H9 (cell line): ENCODE data around the gene CYB5RL. TPM values are rescaled to one million over a fixed set of nuclear protein-coding genes. Genes with fewer than 3 reads are reported as not detected.

Experiments used
- DNase-seq: peaks from one replicate; pipeline ENCODE4 v3.0.0-alpha.2; 2017
- H2AFZ ChIP-seq: one replicate; pipeline ENCODE4 v1.6.1; 2013; ENCODE audit warnings: mild to moderate bottlenecking, low read length, control low read depth, moderate library complexity
- H2AK5ac ChIP-seq: 2 replicates; pipeline ENCODE4 v1.6.1; 2013; ENCODE audit warnings: low read length, control low read depth, mixed read lengths; ENCODE audit not compliant: insufficient read length
- H2BK120ac ChIP-seq: one replicate; pipeline ENCODE4 v1.6.1; 2013; ENCODE audit warnings: low read depth, mild to moderate bottlenecking, low read length, control low read depth, inconsistent platforms; ENCODE audit not compliant: poor library complexity, severe bottlenecking
- H2BK12ac ChIP-seq: 2 replicates; pipeline ENCODE4 v1.6.1; 2013; ENCODE audit warnings: low read length, control low read depth, mixed read lengths, low read depth; ENCODE audit not compliant: insufficient read length
- H2BK15ac ChIP-seq: 2 replicates; pipeline ENCODE4 v1.6.1; 2013; ENCODE audit warnings: low read depth, low read length, control low read depth
- H2BK20ac ChIP-seq: one replicate; pipeline ENCODE4 v1.6.1; 2013; ENCODE audit warnings: low read depth, mild to moderate bottlenecking, low read length, control low read depth, inconsistent platforms; ENCODE audit not compliant: poor library complexity, severe bottlenecking
- H2BK5ac ChIP-seq: 2 replicates; pipeline ENCODE4 v1.6.1; 2013; ENCODE audit warnings: low read length, control low read depth, mixed read lengths; ENCODE audit not compliant: insufficient read length
- H3K14ac ChIP-seq: 2 replicates; pipeline ENCODE4 v1.6.1; 2013; ENCODE audit warnings: low read length, control low read depth; ENCODE audit not compliant: insufficient read depth
- H3K18ac ChIP-seq: 2 replicates; pipeline ENCODE4 v1.6.1; 2013; ENCODE audit warnings: low read depth, mild to moderate bottlenecking, mixed read lengths, low read length, control low read depth; ENCODE audit not compliant: insufficient read length
- H3K23ac ChIP-seq: 2 replicates; pipeline ENCODE4 v1.6.1; 2013; ENCODE audit warnings: low read length, control low read depth, mixed read lengths, low read depth; ENCODE audit not compliant: insufficient read length
- H3K23me2 ChIP-seq: 2 replicates; pipeline ENCODE4 v1.6.1; 2013; ENCODE audit warnings: low read depth, mild to moderate bottlenecking, mixed read lengths, low read length, control low read depth; ENCODE audit not compliant: insufficient read length, poor library complexity, severe bottlenecking
- H3K27ac ChIP-seq: 2 replicates; pipeline ENCODE4 v1.5.1; 2013; ENCODE audit warnings: low read length, control low read depth, mixed read lengths, low read depth; ENCODE audit not compliant: insufficient read length
- H3K27me3 ChIP-seq: 2 replicates; pipeline ENCODE4 v1.6.1; 2013; ENCODE audit warnings: low read length, control low read depth, inconsistent platforms; ENCODE audit not compliant: insufficient read depth
- H3K4ac ChIP-seq: 2 replicates; pipeline ENCODE4 v1.6.1; 2013; ENCODE audit warnings: low read depth, mild to moderate bottlenecking, control low read depth, inconsistent platforms, low read length, moderate library complexity
- H3K4me1 ChIP-seq: 2 replicates; pipeline ENCODE4 v1.6.1; 2013; ENCODE audit warnings: low read length, control low read depth, inconsistent platforms; ENCODE audit not compliant: insufficient read depth
- H3K4me2 ChIP-seq: 2 replicates; pipeline ENCODE4 v1.6.1; 2013; ENCODE audit warnings: low read length, control low read depth, mixed read lengths; ENCODE audit not compliant: insufficient read length, insufficient read depth
- H3K56ac ChIP-seq: 2 replicates; pipeline ENCODE4 v1.6.1; 2013; ENCODE audit warnings: low read depth, mild to moderate bottlenecking, mixed read lengths, low read length, control low read depth; ENCODE audit not compliant: insufficient read length
- H3K79me1 ChIP-seq: 2 replicates; pipeline ENCODE4 v1.6.1; 2013; ENCODE audit warnings: low read depth, mild to moderate bottlenecking, moderate library complexity, low read length, control low read depth, inconsistent platforms; ENCODE audit not compliant: insufficient read depth, poor library complexity, severe bottlenecking
- H3K79me2 ChIP-seq: 2 replicates; pipeline ENCODE4 v1.6.1; 2013; ENCODE audit warnings: low read length, control low read depth, inconsistent platforms; ENCODE audit not compliant: insufficient read depth
- H3K9ac ChIP-seq: 2 replicates; pipeline ENCODE4 v1.6.1; 2013; ENCODE audit warnings: low read length, control low read depth, mixed read lengths; ENCODE audit not compliant: insufficient read length; ENCODE audit errors: extremely low read depth
- H3K9me3 ChIP-seq: one replicate; pipeline ENCODE4 v1.6.1; 2013; ENCODE audit warnings: low read depth, low read length, inconsistent platforms; ENCODE audit not compliant: control insufficient read depth
- H3T11ph ChIP-seq: one replicate; pipeline ENCODE4 v1.6.1; 2013; ENCODE audit warnings: mild to moderate bottlenecking, low read length, control low read depth, inconsistent platforms
- H4K20me1 ChIP-seq: one replicate; pipeline ENCODE4 v1.6.1; 2013; ENCODE audit not compliant: control insufficient read depth, insufficient read length, insufficient read depth
- H4K5ac ChIP-seq: 2 replicates; pipeline ENCODE4 v1.6.1; 2013; ENCODE audit warnings: low read depth, mild to moderate bottlenecking, mixed read lengths, low read length, control low read depth; ENCODE audit not compliant: insufficient read length
- H4K8ac ChIP-seq: replicated peaks from 2 replicates; pipeline ENCODE4 v1.6.1; 2013; ENCODE audit warnings: low read length, control low read depth, mixed read lengths, low read depth; ENCODE audit not compliant: insufficient read length
- H4K91ac ChIP-seq: 2 replicates; pipeline ENCODE4 v1.6.1; 2013; ENCODE audit warnings: low read depth, mild to moderate bottlenecking, moderate library complexity, mixed read lengths, low read length, control low read depth; ENCODE audit not compliant: insufficient read length
- H3K27ac Mint-ChIP-seq, 3 experiments: 2 replicates in 2 of 3; 3 replicates in 1 of 3; pipeline ENCODE4 v1.8.0; 2020 to 2021; ENCODE audit warnings: mixed read lengths in 3 of 3, mild to moderate bottlenecking in 1 of 3, moderate library complexity in 1 of 3
- H3K27me3 Mint-ChIP-seq: 2 replicates; pipeline ENCODE4 v1.8.0; 2021; ENCODE audit warnings: low read depth, mild to moderate bottlenecking, moderate library complexity, mixed read lengths
- H3K36me3 Mint-ChIP-seq, 3 experiments: 2 replicates in 2 of 3; 3 replicates in 1 of 3; pipeline ENCODE4 v1.8.0; 2020 to 2021; ENCODE audit warnings: low read depth in 3 of 3, mixed read lengths in 3 of 3; ENCODE audit not compliant: insufficient read depth in 1 of 3
- H3K4me1 Mint-ChIP-seq, 2 experiments: 2 replicates each; pipeline ENCODE4 v1.8.0; 2020; ENCODE audit warnings: mixed read lengths in 2 of 2
- H3K4me3 Mint-ChIP-seq, 2 experiments: 2 replicates in 1 of 2; 3 replicates in 1 of 2; pipeline ENCODE4 v1.8.0; 2020 to 2021; ENCODE audit warnings: mild to moderate bottlenecking in 2 of 2, mixed read lengths in 2 of 2, moderate library complexity in 1 of 2
- H3K9me3 Mint-ChIP-seq, 2 experiments: 2 replicates in 1 of 2; 3 replicates in 1 of 2; pipeline ENCODE4 v1.8.0; 2020; ENCODE audit warnings: mild to moderate bottlenecking in 2 of 2, mixed read lengths in 2 of 2, moderate library complexity in 1 of 2
- WGBS: extraction: QIAGEN DNeasy Blood & Tissue Kit; methylation state at CpG from one replicate; pipeline ENCODE4 v1.1.7; 2013; ENCODE audit warnings: missing lambda C conversion rate, low lambda C conversion rate, mixed read lengths; ENCODE audit not compliant: insufficient read length; ENCODE audit errors: extremely low coverage; 5-methylcytosine and 5-hydroxymethylcytosine counted together
- total RNA-seq: library from RNA; stranded (reverse); gene quantifications from 2 replicates; pipeline ENCODE4 v1.2.1, GENCODE V29; 2021
- TF ChIP-seq, protein P1 (sequence below): fragments of 200-600 bp; sonication (generic); conservative IDR thresholded peaks from 3 replicates; pipeline ENCODE4 v1.8.0; 2021; ENCODE audit warnings: antibody characterized with exemption, mild to moderate bottlenecking

The CYB5RL gene
- total RNA-seq, 1 experiment from 2014 or later: 12.6 TPM

GRCh38 chr1:54215523-54215922 is 15.7 kb upstream of the CYB5RL start:
- H3K27me3 Mint-ChIP-seq: no peaks in the 10 kb centered on the region
- H2BK12ac ChIP-seq: no peak overlapping the region
- no peak overlapping the region for H3K4me3 Mint-ChIP-seq
- H3T11ph ChIP-seq: no peak overlapping the region
- no peak for DNase-seq
- no peak overlapping the region for H3K56ac ChIP-seq
- no peaks in the 10 kb centered on the region for H3K4me1 ChIP-seq
- TF ChIP-seq, protein P1, sequence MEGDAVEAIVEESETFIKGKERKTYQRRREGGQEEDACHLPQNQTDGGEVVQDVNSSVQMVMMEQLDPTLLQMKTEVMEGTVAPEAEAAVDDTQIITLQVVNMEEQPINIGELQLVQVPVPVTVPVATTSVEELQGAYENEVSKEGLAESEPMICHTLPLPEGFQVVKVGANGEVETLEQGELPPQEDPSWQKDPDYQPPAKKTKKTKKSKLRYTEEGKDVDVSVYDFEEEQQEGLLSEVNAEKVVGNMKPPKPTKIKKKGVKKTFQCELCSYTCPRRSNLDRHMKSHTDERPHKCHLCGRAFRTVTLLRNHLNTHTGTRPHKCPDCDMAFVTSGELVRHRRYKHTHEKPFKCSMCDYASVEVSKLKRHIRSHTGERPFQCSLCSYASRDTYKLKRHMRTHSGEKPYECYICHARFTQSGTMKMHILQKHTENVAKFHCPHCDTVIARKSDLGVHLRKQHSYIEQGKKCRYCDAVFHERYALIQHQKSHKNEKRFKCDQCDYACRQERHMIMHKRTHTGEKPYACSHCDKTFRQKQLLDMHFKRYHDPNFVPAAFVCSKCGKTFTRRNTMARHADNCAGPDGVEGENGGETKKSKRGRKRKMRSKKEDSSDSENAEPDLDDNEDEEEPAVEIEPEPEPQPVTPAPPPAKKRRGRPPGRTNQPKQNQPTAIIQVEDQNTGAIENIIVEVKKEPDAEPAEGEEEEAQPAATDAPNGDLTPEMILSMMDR: no peak
- H3K23me2 ChIP-seq: no peaks in the 10 kb centered on the region
- H4K8ac ChIP-seq: no peak overlapping the region
- H3K79me1 ChIP-seq: no peaks in the 10 kb centered on the region
- WGBS: no CpG with 5 or more reads among the region's 9 CpGs
- H3K36me3 Mint-ChIP-seq: peaks cover 51 to 94% (median 74%) of the 10 kb centered on the region in 3 experiments; a peak in 6 of 7 replicates
- no peak overlapping the region for H4K5ac ChIP-seq
- H2AK5ac ChIP-seq: no peak overlapping the region
- H2AFZ ChIP-seq: no peak overlapping the region
- H3K9me3 ChIP-seq: no peaks in the 10 kb centered on the region
- H4K91ac ChIP-seq: no peak overlapping the region
- peaks cover 2 to 9% of the 10 kb centered on the region in 2 experiments; a peak in 3 of 4 replicates for H3K4me1 Mint-ChIP-seq
- no peaks in the 10 kb centered on the region for H3K79me2 ChIP-seq
- no peak overlapping the region for H2BK15ac ChIP-seq
- H3K18ac ChIP-seq: no peak overlapping the region
- H3K4me2 ChIP-seq: no peak overlapping the region
- no peak overlapping the region for H3K27ac ChIP-seq
- H3K9me3 Mint-ChIP-seq: no peaks in the 10 kb centered on the region
- no peak overlapping the region for H2BK120ac ChIP-seq
- H4K20me1 ChIP-seq: no peaks in the 10 kb centered on the region
- no peak overlapping the region for H3K27ac Mint-ChIP-seq
- no peak overlapping the region for H3K23ac ChIP-seq
- no peaks in the 10 kb centered on the region for H3K27me3 ChIP-seq
- no peak overlapping the region for H3K9ac ChIP-seq
- no peak overlapping the region for H2BK20ac ChIP-seq
- H3K4ac ChIP-seq: no peak overlapping the region
- no peak overlapping the region for H2BK5ac ChIP-seq
- H3K14ac ChIP-seq: no peak overlapping the region
